Neural progenitor cell (in vitro differentiated cells): ENCODE measurements around the gene COL4A2.

Source experiments
- EZH2 ChIP-seq: fragments of 200-600 bp; sonication (generic); IDR thresholded peaks from 2 replicates; pipeline ENCODE4 v1.6.1; 2017; ENCODE audit warnings: antibody characterized with exemption, mild to moderate bottlenecking, moderate library complexity
- EZH2phosphoT487 ChIP-seq: fragments of 200-600 bp; sonication (generic); IDR thresholded peaks from 2 replicates; pipeline ENCODE4 v1.6.1; 2017; ENCODE audit warnings: antibody characterized with exemption
- TF ChIP-seq, protein P1 (sequence below): fragments of 200-600 bp; sonication (generic); IDR thresholded peaks from 2 replicates; pipeline ENCODE4 v1.5.1; 2017; ENCODE audit warnings: antibody characterized with exemption, mild to moderate bottlenecking

DNA sequence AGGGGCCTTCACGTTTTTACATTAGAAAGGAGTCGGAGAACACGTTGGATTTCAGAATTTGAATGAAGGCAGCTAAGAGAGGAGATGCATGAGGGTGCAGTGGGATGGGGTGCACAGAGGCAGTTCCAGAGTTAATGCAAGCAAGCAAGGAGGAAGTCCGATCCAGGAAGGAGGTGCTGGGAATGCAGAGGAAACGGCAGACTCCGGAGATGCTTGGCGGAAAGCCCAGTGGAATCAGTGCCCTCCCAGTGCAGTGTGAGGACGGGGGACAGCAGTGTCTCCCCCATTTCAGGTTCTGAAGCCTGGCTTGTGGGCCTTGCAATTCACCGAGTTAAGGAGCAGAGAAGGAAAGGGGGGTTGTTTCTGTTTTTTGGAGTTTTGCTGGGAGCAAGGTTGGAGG lies 100.4 kb downstream of the COL4A2 start:
- TF ChIP-seq EZH2 (no peak), EZH2phosphoT487 (no peak)
- TF ChIP-seq, protein P1, sequence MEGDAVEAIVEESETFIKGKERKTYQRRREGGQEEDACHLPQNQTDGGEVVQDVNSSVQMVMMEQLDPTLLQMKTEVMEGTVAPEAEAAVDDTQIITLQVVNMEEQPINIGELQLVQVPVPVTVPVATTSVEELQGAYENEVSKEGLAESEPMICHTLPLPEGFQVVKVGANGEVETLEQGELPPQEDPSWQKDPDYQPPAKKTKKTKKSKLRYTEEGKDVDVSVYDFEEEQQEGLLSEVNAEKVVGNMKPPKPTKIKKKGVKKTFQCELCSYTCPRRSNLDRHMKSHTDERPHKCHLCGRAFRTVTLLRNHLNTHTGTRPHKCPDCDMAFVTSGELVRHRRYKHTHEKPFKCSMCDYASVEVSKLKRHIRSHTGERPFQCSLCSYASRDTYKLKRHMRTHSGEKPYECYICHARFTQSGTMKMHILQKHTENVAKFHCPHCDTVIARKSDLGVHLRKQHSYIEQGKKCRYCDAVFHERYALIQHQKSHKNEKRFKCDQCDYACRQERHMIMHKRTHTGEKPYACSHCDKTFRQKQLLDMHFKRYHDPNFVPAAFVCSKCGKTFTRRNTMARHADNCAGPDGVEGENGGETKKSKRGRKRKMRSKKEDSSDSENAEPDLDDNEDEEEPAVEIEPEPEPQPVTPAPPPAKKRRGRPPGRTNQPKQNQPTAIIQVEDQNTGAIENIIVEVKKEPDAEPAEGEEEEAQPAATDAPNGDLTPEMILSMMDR = no peak
